ENCODE data around the gene PDK2.

The PDK2 gene

GRCh38 chr17:50097926-50098325, 2.8 kb downstream of the PDK2 start:
- H3K27me3 ChIP-seq (ENCODE audit: low read length), result no peaks in the 10 kb centered on the region
- TF ChIP-seq EZH2phosphoT487 (conservative IDR thresholded peaks at IDR 0.05; ENCODE audit: low read length) (no peak), CTCF (IDR thresholded peaks at IDR 0.05; ENCODE audit: insufficient read depth, low read length, poor library complexity, severe bottlenecking) (no peak)
- H3K9ac ChIP-seq (ENCODE audit: low read length), result no peak overlapping the region
- no peaks in the 10 kb centered on the region for H3K9me3 ChIP-seq (ENCODE audit: insufficient read depth, low read length)
- no peak overlapping the region for H2AFZ ChIP-seq (ENCODE audit: low read depth, low read length, severe bottlenecking)
- no peaks in the 10 kb centered on the region for H3F3A ChIP-seq (ENCODE audit: insufficient read depth)
- no peaks in the 10 kb centered on the region for H3K9me2 ChIP-seq (replicated peaks; ENCODE audit: insufficient read depth, low read length)
- no peak overlapping the region for H3K4me3 ChIP-seq (ENCODE audit: insufficient read depth, low read length, poor library complexity, severe bottlenecking)
- no peak overlapping the region for H3K4me2 ChIP-seq (ENCODE audit: low read depth, low read length, poor library complexity, severe bottlenecking)
- no peaks in the 10 kb centered on the region for H3K36me3 ChIP-seq (ENCODE audit: low read length)
- H3K79me2 ChIP-seq (ENCODE audit: insufficient read depth, low read length), result no peaks in the 10 kb centered on the region
- H4K20me1 ChIP-seq (ENCODE audit: low read depth, low read length), result no peaks in the 10 kb centered on the region
- no peak overlapping the region for H3K27ac ChIP-seq (ENCODE audit: low read depth, low read length)

DNA sequence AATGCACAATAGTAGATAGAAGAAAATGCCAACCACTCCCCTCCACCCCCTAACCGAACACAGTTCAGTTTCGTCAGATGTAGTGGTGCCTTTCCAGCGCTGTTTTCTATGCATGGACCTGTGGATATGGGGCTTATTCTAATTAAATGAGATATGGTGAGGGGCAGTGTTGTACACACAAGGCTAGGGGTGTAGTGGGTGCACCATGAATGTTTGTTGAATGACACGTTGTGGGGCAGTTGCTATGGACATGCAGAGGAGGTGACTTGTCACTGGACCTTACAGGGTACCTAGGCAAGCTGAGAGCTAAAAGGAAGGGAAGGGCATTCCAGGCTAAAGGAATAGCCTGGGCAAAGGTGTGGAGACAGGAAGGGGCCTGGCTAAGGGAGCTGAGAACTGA, 3.4 kb downstream of the PDK2 start:
- Histone ChIP-seq H3K27ac (ENCODE audit: low read depth, low read length) (no peak overlapping the region), H3K9ac (ENCODE audit: low read length) (no peak overlapping the region), H3F3A (ENCODE audit: insufficient read depth) (no peaks in the 10 kb centered on the region), H3K9me3 (ENCODE audit: insufficient read depth, low read length) (no peaks in the 10 kb centered on the region), H3K4me3 (ENCODE audit: insufficient read depth, low read length, poor library complexity, severe bottlenecking) (no peak overlapping the region), H2AFZ (ENCODE audit: low read depth, low read length, severe bottlenecking) (no peak overlapping the region), H3K9me2 (replicated peaks; ENCODE audit: insufficient read depth, low read length) (no peaks in the 10 kb centered on the region), H3K27me3 (ENCODE audit: low read length) (no peaks in the 10 kb centered on the region), H3K4me2 (ENCODE audit: low read depth, low read length, poor library complexity, severe bottlenecking) (no peak overlapping the region), H3K36me3 (ENCODE audit: low read length) (no peaks in the 10 kb centered on the region), H3K79me2 (ENCODE audit: insufficient read depth, low read length) (no peaks in the 10 kb centered on the region), H4K20me1 (ENCODE audit: low read depth, low read length) (no peaks in the 10 kb centered on the region)
- no peak for TF ChIP-seq EZH2phosphoT487 (conservative IDR thresholded peaks at IDR 0.05; ENCODE audit: low read length)
- TF ChIP-seq CTCF (IDR thresholded peaks at IDR 0.05; ENCODE audit: insufficient read depth, low read length, poor library complexity, severe bottlenecking), result no peak

DNA sequence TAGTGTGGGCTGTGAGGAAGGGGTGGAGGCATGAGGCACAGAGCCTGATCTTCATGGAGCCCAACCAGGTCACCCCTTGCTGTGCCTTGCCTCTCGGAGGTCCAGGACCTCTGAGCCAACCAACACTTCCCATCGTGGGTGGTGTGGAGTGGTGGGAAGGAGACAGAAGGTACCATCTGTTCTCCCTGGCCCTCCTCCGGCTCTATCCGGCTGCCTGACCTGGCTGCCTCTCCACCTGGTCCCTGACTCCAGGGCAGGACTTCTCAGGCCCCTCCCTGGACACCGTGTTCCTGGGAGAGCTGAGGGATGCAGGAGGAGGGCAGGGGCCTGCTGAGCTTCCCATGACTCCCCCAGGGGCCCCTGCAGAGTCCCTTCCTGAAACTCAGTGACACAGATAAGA, 3.9 kb downstream of the PDK2 start:
- H2AFZ ChIP-seq (ENCODE audit: low read depth, low read length, severe bottlenecking), result no peak overlapping the region
- H3K79me2 ChIP-seq (ENCODE audit: insufficient read depth, low read length), result no peaks in the 10 kb centered on the region
- no peak overlapping the region for H3K9ac ChIP-seq (ENCODE audit: low read length)
- H3K27me3 ChIP-seq (ENCODE audit: low read length), result no peaks in the 10 kb centered on the region
- H3K4me2 ChIP-seq (ENCODE audit: low read depth, low read length, poor library complexity, severe bottlenecking), result no peak overlapping the region
- no peaks in the 10 kb centered on the region for H3F3A ChIP-seq (ENCODE audit: insufficient read depth)
- no peaks in the 10 kb centered on the region for H4K20me1 ChIP-seq (ENCODE audit: low read depth, low read length)
- no peak overlapping the region for H3K27ac ChIP-seq (ENCODE audit: low read depth, low read length)
- no peak for TF ChIP-seq CTCF (IDR thresholded peaks at IDR 0.05; ENCODE audit: insufficient read depth, low read length, poor library complexity, severe bottlenecking)
- TF ChIP-seq EZH2phosphoT487 (conservative IDR thresholded peaks at IDR 0.05; ENCODE audit: low read length), result no peak
- no peaks in the 10 kb centered on the region for H3K9me2 ChIP-seq (replicated peaks; ENCODE audit: insufficient read depth, low read length)
- H3K9me3 ChIP-seq (ENCODE audit: insufficient read depth, low read length), result no peaks in the 10 kb centered on the region
- no peaks in the 10 kb centered on the region for H3K36me3 ChIP-seq (ENCODE audit: low read length)
- no peak overlapping the region for H3K4me3 ChIP-seq (ENCODE audit: insufficient read depth, low read length, poor library complexity, severe bottlenecking)

GRCh38 chr17:50100480-50100883, 5.3 kb downstream of the PDK2 start:
- no peak overlapping the region for H3K4me2 ChIP-seq (ENCODE audit: low read depth, low read length, poor library complexity, severe bottlenecking)
- no peak overlapping the region for H3K4me3 ChIP-seq (ENCODE audit: insufficient read depth, low read length, poor library complexity, severe bottlenecking)
- no peaks in the 10 kb centered on the region for H3K9me3 ChIP-seq (ENCODE audit: insufficient read depth, low read length)
- no peak overlapping the region for H3K27ac ChIP-seq (ENCODE audit: low read depth, low read length)
- H3K36me3 ChIP-seq (ENCODE audit: low read length), result no peaks in the 10 kb centered on the region
- no peaks in the 10 kb centered on the region for H4K20me1 ChIP-seq (ENCODE audit: low read depth, low read length)
- no peak overlapping the region for H3K9ac ChIP-seq (ENCODE audit: low read length)
- no peaks in the 10 kb centered on the region for H3K9me2 ChIP-seq (replicated peaks; ENCODE audit: insufficient read depth, low read length)
- H2AFZ ChIP-seq (ENCODE audit: low read depth, low read length, severe bottlenecking), result no peak overlapping the region
- no peaks in the 10 kb centered on the region for H3F3A ChIP-seq (ENCODE audit: insufficient read depth)
- H3K79me2 ChIP-seq (ENCODE audit: insufficient read depth, low read length), result no peaks in the 10 kb centered on the region
- TF ChIP-seq CTCF (IDR thresholded peaks at IDR 0.05; ENCODE audit: insufficient read depth, low read length, poor library complexity, severe bottlenecking), result no peak
- no peak for TF ChIP-seq EZH2phosphoT487 (conservative IDR thresholded peaks at IDR 0.05; ENCODE audit: low read length)
- no peaks in the 10 kb centered on the region for H3K27me3 ChIP-seq (ENCODE audit: low read length)
